DMS 273 (cell line): Measurements from ENCODE around the gene PGBD2.

ENCODE experiments used
- DNase-seq: peaks from one replicate; lab custom pipeline; 2025; ENCODE audit not compliant: unreplicated experiment; lab: John Stamatoyannopoulos, UW

Gene PGBD2, protein sequence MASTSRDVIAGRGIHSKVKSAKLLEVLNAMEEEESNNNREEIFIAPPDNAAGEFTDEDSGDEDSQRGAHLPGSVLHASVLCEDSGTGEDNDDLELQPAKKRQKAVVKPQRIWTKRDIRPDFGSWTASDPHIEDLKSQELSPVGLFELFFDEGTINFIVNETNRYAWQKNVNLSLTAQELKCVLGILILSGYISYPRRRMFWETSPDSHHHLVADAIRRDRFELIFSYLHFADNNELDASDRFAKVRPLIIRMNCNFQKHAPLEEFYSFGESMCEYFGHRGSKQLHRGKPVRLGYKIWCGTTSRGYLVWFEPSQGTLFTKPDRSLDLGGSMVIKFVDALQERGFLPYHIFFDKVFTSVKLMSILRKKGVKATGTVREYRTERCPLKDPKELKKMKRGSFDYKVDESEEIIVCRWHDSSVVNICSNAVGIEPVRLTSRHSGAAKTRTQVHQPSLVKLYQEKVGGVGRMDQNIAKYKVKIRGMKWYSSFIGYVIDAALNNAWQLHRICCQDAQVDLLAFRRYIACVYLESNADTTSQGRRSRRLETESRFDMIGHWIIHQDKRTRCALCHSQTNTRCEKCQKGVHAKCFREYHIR

DNA sequence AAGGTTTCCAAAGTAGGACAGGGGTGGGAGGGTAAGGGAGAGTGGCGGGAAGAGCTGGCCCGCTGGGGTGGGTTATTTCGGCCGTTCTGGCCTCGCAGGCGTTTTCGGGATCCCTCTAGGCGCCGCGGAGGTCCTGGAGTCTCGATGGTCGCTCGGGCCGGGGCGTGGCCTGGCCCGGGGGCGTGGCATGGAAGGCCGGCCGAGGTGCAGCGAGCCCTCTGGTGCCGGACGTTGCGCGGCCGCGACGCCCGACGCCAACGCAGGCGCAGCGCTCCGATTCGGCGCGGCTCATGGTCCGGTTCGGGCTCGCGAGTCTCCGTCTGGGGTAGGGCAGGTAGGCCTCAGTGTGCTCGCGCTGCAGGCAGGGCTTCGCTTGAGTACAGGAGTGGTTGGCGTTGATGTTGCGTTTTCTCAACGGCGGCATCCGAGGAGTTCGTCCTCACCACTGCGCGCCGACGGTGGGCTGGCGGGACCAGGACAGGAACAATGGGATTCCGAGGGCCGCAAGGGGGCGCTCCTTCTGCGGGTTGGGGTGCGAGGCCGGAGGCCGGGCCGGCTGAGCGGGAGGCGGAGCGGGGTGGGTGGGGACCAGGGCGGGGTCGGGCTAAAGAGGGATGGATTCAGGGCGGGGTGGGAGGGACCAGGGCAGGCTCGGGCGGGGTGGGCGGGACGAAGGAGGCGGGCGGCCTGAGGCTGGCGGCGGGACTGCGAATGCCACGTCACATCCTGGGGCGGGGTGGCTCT lies at the start of gene PGBD2:
TSS of gene PGBD2 (plus strand) at position 227 of the 744 bp plus-strand sequence. CDS start 7,628 bp downstream, outside the sequence.
- peak; percentile 97 for DNase-seq

DNA sequence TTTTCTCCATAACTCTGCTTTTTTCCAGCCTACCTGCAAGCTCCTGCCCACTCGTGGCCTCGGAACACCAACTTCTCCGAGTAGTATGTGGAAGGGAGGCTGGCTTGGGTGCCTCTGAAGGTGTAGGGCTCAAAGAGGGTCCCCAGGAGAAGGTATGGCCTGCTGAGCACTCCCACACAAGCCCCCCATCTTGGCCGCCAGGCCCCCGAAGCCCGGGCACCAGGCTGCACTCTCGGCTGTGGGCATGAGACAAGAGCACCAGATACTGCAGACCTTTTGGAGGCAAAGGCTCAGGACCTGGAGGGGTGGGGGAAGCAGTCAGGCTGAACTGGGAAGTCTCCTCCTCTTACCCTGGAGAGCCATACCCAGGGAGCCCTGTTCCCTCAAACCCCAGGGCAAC lies 48.8 kb upstream of the PGBD2 start:
- no peak for DNase-seq

DNA sequence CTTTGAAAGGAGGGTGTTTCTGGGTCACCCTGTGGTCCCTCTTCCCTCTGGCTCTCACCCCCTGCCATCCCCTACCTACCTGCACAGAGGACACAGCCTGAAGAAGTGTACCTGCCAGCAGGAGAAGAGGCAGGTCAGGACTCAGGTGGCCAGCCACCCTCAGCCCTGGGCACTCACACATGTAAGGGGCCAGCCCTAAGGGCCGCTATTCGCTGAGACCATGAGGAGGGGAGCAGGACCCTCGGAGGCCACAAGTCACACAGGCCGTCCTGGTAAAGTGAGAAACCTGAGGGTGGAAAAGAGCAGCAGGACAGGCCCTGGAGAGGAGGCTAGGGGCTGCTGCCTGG lies 48.3 kb upstream of the PGBD2 start:
- no peak for DNase-seq

DNA sequence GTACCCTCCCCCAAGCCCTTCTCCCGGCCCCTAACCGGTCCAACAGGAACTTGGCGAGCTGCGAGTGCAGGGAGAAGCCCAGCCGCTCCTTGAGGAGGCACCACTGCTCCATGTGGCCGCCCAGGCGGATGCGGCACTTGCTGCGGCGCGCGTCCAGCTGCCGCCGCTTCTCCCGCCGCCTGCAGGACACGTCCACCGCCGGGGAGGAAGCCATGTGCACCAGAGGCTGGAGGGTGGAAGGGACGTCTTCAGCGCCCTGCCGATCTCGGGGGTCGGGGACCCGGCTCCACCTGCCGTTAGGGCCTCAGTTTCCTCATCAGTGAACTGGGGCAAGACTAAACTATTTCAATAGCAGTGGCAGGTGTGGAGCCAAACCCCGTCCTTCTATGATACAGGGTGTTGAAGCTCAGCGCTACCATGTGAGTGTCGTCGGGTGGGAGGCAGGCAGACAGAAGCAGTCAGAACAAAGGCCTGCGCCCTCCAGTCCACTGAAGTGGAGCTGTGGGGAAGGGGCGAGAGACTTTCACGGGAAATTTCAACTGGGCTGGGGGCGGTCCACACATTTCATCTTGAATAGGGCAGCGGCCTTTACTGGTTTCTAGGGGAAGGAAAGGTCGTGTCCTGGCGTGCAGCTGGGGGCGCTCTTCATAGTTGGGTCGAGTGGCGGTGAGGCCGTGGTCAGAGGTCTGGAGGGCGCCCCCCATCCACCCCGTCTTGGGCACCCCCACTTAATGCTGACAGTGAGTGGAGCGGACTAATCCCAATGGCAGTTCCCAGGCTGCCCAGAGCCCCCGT lies 47.7 kb upstream of the PGBD2 start:
- DNase-seq = peak; percentile 84

DNA sequence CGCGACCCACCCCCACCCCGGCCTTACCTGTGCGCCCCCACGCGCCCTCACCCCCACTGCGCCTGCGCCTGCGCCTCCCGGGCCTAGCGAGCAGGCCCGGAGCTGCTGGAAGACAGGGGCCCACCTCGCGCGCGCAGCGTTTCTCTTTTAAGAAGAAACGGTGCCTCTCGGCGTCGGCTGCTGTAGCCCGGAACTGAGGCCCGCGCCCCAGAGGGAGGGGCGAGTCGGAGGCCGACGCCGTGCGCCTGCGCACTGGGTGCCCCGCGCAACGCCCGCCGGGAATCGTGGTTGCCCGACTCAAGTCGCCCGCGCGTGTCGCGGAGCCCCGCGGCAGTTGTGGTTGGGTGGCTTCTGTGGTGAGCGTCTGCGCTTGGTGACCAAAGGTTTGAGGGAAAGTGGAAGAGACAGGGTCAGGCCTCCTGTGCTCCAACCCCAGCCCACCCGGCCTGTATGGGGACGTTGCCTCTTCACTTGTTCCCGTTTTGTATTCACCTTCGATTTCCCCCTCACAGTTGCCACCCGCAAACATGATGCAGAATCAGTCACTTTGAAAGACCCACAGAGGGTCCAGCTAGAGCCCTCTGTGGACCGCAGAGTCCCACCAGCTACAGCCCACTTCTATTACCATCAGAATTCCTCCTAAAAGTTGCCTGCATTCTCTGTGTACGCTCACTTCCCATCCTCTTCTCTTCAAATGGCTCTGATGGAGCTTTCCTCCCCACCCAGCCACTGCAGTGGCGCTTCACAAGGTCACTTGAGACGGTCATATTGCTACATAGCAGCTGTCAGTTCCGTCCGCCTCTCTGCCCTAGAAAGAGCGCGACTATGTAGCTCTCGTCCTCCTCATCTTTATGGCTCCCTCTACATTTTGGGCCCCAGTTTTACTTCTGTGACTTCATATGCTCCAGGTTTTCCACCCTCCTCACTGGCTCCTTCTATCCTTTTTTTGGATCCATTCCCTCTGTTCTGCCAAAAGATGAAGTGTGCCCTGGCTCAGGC lies 46.8 kb upstream of the PGBD2 start, which contains the start of gene ZNF692:
TSS of gene ZNF692 (minus strand) at position 195 of the 999 bp plus-strand sequence. CDS start 776 bp downstream, outside the sequence.
- DNase-seq = peak; percentile 99

DNA sequence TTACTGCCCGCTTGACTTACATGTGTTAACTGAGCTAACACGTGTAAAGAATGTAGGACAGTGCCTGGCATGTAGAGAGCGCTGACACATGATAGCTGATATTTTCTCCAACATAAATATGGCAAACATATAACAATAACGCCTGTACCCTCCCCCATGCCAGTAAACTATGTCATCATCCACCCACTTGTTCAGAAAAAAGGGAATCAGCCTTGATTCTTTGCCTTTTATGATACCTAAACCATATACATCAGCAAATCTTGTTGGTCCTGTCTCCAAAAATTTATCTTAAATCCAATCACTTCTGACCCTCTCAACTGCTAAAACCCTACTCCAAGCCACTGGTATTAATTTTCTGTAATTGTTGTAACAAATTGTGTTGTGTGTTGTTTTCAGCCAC lies 46.0 kb upstream of the PGBD2 start:
- no peak for DNase-seq

DNA sequence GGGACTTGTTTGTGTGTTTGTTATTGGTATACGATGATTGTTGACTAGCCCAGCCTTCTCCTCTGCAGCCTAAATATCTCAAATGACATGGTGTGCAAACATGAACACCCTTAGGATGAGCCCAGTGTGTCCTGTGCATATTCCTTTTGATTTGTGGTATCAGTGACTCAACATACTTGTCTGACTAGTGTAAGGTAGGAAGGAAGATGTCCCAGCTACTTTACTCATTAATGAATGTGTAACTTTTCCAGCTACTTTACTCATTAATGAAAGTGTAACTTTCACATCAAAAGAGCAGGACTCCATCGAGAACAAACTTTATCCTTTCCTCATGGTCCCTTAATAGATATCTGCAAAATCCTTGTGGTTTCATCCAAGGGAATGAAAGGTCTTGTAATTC lies 44.4 kb upstream of the PGBD2 start:
- DNase-seq = no peak

DNA sequence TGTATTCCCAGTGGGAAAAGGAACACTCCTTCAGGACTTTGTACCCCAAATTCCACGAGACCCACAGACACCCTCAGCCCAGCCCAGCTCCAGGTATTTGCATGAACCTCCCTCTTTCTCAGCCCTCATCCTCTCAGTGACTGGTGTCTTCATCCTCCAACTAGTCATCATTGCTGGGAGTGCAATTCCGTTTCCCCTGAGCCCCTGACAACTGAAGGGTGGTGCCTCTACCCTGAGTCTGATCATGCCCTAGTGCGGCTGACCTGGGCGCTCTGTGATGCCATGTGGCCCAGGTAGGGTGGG lies 43.4 kb upstream of the PGBD2 start:
- no peak for DNase-seq

DNA sequence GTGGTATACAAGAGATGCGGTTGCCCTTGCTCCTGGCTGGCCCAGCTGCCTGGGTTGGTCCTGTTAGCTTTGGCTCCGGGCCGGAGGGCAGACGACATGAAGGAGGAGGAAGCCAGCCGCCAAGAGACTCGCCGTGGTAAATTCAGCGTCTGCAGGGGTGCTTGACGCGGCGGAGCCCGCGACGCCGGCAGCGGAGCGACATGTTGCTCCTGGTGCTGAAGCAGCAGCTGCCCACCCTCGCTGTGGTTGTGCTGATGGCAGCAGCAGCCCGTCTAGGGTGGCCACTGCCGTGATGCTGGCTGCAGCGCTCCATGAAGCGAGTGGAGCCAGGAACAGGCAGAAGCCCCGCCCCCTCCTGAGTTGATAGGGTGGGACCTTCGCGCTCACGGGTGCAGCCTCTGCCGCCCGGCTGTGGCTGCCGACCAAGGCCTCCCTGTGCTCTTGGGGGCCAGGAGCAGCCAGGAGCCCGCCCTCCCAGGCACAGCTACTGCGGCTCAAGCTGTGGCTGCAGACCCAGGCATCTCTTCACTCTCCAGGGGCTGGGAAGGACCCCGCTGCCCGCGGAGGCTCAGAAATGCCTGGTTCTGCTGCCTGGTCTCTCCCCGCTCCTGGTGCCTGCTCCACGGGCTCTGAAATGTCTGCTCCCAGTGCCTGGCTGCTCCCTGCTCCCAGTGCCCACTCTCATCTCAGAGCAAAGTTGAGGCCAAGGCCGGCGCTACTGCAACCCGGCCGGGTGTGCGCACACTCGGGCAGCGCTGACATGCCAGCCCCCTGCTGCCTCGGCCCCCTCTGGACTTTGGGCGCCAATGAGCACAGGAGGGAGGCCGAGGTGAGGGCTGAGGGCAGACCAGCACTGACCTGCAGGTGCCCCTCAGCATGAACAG lies 42.8 kb upstream of the PGBD2 start:
- peak; percentile 86 for DNase-seq

DNA sequence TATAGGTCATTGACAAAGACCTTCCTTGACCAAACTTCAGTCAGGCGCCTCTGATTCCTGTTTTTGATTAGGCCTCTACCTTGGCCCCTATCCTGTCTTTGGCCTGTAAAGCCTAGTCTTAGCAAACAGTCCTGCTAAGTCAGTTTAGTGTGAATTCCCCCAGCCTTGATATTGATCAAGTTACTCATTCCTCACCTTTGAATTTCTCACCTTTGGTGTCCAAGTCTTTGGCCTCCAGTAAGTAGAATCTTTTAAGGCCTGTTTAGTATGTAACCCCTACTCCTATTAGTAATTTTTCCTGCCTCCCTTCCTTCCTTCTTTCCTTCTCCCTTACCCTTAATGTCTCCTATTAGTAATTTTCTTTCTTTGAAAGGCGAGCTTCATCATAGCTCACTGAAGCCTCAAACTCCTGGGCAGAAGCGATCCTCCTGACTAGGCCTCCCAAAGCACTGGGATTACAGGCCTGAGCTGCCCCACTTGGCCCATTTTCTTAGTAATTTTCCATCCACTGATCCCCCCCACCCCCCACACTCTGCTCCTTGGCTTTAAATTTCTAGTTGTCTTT lies 34.1 kb upstream of the PGBD2 start:
- no peak for DNase-seq

DNA sequence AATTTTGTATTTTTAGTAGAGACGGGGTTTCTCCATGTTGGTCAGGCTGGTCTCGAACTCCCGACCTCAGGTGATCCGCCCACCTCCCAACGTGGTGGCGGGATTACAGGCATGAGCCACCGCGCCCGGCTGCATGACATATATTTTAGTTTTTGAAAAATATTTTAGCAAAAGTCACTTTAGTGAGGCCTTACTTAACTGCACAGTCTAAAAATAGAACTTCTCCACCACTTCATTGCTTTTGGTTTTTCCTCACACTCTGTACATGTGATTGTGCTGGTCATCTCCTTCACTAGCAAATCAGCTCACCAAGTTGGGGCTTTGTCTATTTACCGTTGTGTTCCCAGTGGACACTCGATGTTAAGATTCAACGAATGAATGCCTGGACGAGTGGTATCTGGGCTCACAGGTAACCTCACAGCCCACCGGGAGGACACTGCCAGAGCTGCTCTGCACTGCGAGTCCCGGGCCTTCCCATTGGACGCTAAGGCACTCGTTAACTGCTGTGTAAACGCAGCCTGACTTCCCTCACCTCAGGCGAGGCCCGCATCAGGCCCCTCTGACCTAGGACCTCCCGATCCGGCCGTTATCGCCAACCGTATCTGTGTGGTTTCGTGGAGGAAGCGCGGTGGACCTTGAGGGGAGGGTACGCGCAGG lies 33.2 kb upstream of the PGBD2 start:
- peak; percentile 87 for DNase-seq

DNA sequence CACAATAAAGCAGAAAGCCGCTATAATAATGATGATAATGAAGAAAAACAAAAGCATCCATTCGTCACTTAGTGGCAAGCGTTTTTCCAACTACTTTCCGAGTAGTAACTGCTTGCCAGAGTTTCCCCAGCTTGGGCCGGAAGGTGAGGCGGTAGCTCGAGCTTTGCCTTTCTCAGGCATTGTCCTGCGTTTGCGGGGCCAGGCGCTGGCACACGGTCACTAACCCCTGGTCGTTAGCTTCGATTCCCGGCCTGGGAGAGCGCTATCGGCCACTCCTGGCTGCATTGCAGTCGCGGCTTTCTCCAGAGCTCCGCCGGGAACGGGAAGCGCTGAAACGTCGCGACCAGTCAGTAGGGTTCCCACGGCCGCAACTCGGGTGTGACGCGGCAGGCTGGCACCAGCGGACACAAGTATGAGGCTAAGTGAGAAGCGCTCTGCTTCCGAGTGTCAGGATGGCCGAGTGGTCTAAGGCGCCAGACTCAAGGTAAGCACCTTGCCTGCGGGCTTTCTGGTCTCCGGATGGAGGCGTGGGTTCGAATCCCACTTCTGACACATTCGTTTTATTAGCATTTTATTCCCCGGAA lies 32.5 kb upstream of the PGBD2 start:
- peak; percentile 98 for DNase-seq

DNA sequence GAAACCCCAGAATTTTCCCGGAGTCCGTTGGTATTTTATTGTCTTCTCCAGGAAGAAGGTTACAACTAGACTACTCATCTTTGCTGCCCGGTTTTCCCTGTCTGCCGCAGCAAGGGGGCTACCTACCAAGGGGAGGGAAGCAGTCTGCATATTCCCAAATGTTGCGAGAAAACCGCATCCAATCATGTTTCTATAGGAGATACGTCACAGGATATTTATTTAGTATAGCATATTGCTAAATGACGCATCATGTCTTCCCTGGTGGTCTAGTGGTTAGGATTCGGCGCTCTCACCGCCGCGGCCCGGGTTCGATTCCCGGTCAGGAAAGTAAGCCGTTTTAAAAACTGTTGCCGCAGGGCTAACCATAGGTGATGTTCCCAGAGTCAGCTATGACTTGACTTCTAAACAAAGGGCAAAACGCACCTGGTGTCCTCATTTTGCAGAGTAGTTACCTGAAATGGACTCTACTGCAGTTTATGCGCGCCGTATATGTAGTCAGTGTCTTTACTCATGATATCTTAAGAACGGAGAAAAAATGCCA lies 32.0 kb upstream of the PGBD2 start:
- DNase-seq = peak; percentile 96

DNA sequence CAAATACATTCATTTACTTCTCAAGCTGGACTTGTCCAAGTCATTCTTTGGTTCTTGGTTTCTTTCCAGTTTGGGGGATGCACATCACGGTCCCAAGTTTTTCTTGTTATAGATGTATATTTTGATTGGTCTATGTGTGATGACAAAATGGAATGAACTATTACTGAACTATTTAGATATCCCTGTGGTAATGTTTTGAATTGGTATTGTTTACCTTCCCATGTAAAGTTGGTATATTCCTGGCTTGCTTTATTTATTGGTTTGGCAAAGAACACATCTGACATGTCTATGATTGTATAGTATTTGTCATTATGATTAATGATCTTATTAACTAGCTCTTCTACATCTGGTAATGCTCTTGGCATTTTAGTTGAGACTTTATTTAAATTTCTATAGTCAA lies 24.8 kb upstream of the PGBD2 start:
- DNase-seq = no peak

DNA sequence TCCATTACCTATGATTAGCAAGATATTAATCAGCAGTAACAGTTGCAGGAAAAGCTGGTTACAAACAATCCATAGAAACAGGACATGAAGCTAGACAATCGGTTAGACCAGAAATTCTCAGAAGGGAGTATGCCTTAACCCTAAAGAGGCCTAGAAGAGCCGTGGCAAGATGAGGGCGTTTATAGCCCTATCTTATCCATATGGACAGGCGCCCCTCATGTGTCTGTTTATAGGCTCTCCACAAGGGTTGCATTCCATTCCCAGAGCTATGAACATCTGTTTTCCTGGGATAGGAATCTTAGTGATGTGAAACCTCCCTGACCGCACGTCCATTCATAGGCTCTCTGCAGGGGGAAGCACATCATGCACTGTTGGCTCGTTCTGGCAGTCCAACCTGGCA lies 23.6 kb upstream of the PGBD2 start:
- DNase-seq = peak; percentile 16

DNA sequence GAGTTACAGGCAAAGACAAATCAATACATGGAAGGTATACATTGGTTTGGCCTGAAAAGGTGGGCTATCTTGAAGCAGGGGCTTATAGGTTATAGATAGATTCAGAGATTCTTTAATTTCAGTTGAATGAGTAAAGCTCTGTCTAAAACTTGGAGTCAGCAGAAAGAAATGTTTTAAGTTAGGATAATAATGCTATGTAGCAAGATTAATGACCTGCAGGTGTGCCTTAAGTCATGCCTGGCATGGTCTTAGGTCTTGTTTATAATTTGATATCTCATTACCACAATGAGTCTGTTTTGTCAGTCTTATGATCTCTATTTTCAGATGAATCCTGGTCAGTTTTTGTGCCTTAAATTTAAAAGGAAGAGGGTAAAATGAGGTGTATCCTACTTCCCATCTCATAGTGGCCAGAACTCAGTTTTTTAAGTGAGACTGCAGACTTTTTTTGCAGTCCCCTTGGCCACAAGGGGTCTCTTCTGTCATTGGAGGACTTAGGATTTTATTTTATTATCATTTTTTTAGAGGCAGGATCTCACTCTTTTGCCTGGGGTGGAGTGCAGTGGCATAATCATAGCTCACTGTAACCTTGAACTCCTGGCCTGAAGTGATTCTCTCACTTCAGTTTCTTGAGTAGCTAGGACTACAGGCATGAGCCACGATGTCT lies 21.3 kb upstream of the PGBD2 start:
- no peak for DNase-seq

DNA sequence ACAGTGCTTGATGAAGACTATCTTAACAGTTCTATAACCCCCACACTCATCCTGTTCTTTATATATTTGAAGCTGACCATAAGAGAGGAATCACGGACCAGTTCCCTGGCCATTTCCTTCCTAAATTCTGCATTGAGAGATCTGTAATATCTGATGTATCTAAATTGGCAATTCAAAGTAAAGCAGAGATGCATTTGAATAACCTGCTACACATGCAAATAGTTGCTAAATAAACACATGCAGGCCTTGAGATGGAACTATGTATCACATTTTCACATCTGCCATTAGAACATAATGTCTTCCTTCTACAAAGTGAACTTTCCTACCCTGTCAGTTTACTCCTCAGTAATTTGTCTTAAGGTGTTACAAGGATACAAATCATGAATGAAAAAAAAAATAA lies 20.4 kb upstream of the PGBD2 start:
- no peak for DNase-seq
